Spleen (tissue), 11 donors: ENCODE results near the gene GABBR2. TPM values are rescaled to one million over a fixed set of nuclear protein-coding genes. Genes with fewer than 3 reads are reported as not detected.

Experiments
- DNase-seq: peaks from one replicate; pipeline ENCODE4 v3.0.0-alpha.2; 2020
- H3K27ac ChIP-seq, 8 donors: fragments of 200-600 bp; sonication (generic) in 7 of 8; 1 replicate in 4 of 8; 2 replicates in 4 of 8; pipeline versions ENCODE4 v1.5.0 to v1.8.0; 2016 to 2021; ENCODE audit warnings: inconsistent platforms in 4 of 8, mild to moderate bottlenecking in 4 of 8, moderate library complexity in 1 of 8
- H3K27me3 ChIP-seq, 7 donors: fragments of 200-600 bp; sonication (generic) in 6 of 7; replicated peaks in 1 of 7; 1 replicate in 4 of 7; 2 replicates in 3 of 7; pipeline versions ENCODE4 v1.5.0 to v1.8.0; 2016 to 2021; ENCODE audit warnings: inconsistent platforms in 3 of 7, mild to moderate bottlenecking in 1 of 7
- H3K36me3 ChIP-seq, 6 donors: fragments of 200-600 bp; sonication (generic) in 5 of 6; 1 replicate in 4 of 6; 2 replicates in 2 of 6; pipeline versions ENCODE4 v1.5.0 to v1.8.0; 2016 to 2021; ENCODE audit warnings: inconsistent platforms in 2 of 6
- H3K4me1 ChIP-seq, 6 donors: fragments of 200-600 bp; sonication (generic) in 5 of 6; 1 replicate in 3 of 6; 2 replicates in 3 of 6; pipeline versions ENCODE4 v1.5.0 to v1.8.0; 2016 to 2021; ENCODE audit warnings: inconsistent platforms in 3 of 6
- H3K4me3 ChIP-seq, 8 donors: fragments of 200-600 bp; sonication (generic) in 7 of 8; 1 replicate in 4 of 8; 2 replicates in 4 of 8; pipeline versions ENCODE4 v1.5.0 to v1.8.0; 2016 to 2021; ENCODE audit warnings: inconsistent platforms in 4 of 8, mild to moderate bottlenecking in 4 of 8, moderate library complexity in 2 of 8
- H3K9me3 ChIP-seq, 8 donors: fragments of 200-600 bp; sonication (generic) in 7 of 8; 1 replicate in 4 of 8; 2 replicates in 4 of 8; pipeline versions ENCODE4 v1.5.0 to v1.8.0; 2016 to 2021; ENCODE audit warnings: inconsistent platforms in 4 of 8
- POLR2A ChIP-seq, 3 donors: fragments of 450-650 bp; IDR thresholded peaks; one replicate each; pipeline ENCODE4 v1.5.1; 2017; ENCODE audit warnings: antibody characterized with exemption in 3 of 3, mild to moderate bottlenecking in 1 of 3
- POLR2AphosphoS5 ChIP-seq, 3 donors: sonication (generic); formaldehyde crosslinking; IDR thresholded peaks; one replicate each; pipeline ENCODE4 v1.5.1; 2017; ENCODE audit warnings: antibody characterized with exemption in 3 of 3
- WGBS, 5 donors: extraction: QIAGEN DNeasy Blood & Tissue Kit in 3 of 5; methylation state at CpG; one replicate each; pipeline versions ENCODE4 v1.1.5 to v1.1.7; 2013 to 2018; 5-methylcytosine and 5-hydroxymethylcytosine counted together
- intact Hi-C: fragments of 100-400 bp; cut with DNase I; formaldehyde crosslinking; loops from one replicate; pipeline ENCODE4 v1.15.0; 2023; ENCODE audit warnings: low total_unique reads
- polyA plus RNA-seq, 3 donors: library from polyadenylated mRNA; stranded (reverse); fragments of 200-250 nt; gene quantifications; one replicate each; pipeline ENCODE4 v1.2.1, GENCODE V29; 2013
- total RNA-seq, 7 donors: library from RNA; depleted of rRNA in 3 of 7; stranded (reverse); fragments of >200 nt in 3 of 7; fragmentation: NEBNext Ultra II Directional in 4 of 7; extraction: Animal tissue kit (Norgen Biotek cat#: 25700) in 4 of 7; gene quantifications; one replicate each; pipeline versions ENCODE4 v1.1.0 to v1.2.1, GENCODE V29; 2016 to 2021
- TF ChIP-seq, protein P1 (sequence below), 11 experiments: fragments of 200-600 bp in 7 of 11; fragments of 450-650 bp in 4 of 11; sonication (generic) in 4 of 11; IDR thresholded peaks in 8 of 11; conservative IDR thresholded peaks in 3 of 11; 1 replicate in 7 of 11; 2 replicates in 4 of 11; pipeline versions ENCODE4 v1.4.0 to v1.8.0; 2016 to 2021; ENCODE audit warnings: antibody characterized with exemption in 11 of 11, inconsistent platforms in 4 of 11, mild to moderate bottlenecking in 1 of 11
- donor health status: healthy with polysubstance abuse.
- donor health status: DM: no; HTN: no; CAD: no; lungs with moderate emphysema.
- donor health status: DM: no; HTN: no; CAD: no.
- donor health status: Bipolar disorder and iron deficiency.
- donor health status: healthy.
- donor health status: DM: no; HTN: no; CAD: no.
- donor health status: DM: yes; HTN: yes; CAD: no.

Gene GABBR2
- total and polyA plus RNA-seq, 10 donors, result 0.03 to 0.32 (median 0.07) TPM; not detected in 7

DNA sequence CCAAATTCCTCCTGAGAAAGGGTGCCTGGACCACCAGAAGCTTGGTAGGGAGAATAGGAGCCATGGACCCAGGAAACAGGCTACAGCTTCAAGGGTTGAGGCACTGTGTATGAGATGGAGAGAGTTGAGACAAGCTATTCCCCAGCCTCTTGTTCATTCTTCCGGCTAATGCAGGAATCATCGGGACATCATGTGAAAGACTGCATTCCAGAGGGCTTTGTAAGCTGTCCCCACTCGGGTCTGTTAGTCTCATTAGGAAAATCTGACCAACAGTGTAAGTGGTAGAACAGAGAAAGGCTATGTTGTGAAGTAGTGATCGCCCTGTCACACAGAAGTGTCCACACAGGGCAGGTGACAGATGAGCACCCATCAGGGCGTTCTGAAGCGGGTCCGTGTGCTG is 81.4 kb downstream of the GABBR2 start:
- H3K4me3 ChIP-seq, result no peak overlapping the region
- no peaks in the 10 kb centered on the region for H3K9me3 ChIP-seq
- 86 to 90% (median 87%) methylated on average over 7 of the region's 7 CpGs for WGBS, 5 donors
- intact Hi-C loops, result no loop called here
- DNase-seq, result peak; percentile 40
- TF ChIP-seq, protein P1, sequence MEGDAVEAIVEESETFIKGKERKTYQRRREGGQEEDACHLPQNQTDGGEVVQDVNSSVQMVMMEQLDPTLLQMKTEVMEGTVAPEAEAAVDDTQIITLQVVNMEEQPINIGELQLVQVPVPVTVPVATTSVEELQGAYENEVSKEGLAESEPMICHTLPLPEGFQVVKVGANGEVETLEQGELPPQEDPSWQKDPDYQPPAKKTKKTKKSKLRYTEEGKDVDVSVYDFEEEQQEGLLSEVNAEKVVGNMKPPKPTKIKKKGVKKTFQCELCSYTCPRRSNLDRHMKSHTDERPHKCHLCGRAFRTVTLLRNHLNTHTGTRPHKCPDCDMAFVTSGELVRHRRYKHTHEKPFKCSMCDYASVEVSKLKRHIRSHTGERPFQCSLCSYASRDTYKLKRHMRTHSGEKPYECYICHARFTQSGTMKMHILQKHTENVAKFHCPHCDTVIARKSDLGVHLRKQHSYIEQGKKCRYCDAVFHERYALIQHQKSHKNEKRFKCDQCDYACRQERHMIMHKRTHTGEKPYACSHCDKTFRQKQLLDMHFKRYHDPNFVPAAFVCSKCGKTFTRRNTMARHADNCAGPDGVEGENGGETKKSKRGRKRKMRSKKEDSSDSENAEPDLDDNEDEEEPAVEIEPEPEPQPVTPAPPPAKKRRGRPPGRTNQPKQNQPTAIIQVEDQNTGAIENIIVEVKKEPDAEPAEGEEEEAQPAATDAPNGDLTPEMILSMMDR (IDR thresholded peaks at IDR 0.05 in 8 of 11, conservative IDR thresholded peaks at IDR 0.05 in 3 of 11), result no peak
- no peak for TF ChIP-seq POLR2AphosphoS5 (IDR thresholded peaks at IDR 0.05)
- no peak overlapping the region for H3K27ac ChIP-seq
- no peaks in the 10 kb centered on the region for H3K36me3 ChIP-seq
- peaks cover 0 to 51% (median 7%) of the 10 kb centered on the region in 7 donors for H3K27me3 ChIP-seq
- no peaks in the 10 kb centered on the region for H3K4me1 ChIP-seq

DNA sequence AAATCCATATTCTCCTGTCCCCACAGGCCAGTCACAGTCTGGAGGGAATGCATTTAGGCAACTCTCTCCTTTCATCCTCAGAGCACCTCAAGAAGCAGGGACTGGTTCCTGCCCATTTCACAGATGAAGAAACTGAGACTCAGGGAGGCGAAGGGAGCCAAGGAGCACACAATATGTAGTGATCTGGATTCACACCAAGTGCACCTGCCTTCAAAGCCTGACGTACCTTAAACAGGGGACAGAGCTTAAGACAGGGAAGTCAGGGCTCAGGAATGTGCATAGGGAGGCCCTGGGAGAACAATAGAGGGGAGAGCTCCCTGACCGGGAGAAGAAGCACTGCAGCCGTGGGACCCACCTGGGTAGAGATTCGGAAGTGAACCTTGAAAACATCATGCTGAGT is 83.0 kb downstream of the GABBR2 start:
- Histone ChIP-seq H3K4me3 (no peak overlapping the region), H3K9me3 (no peaks in the 10 kb centered on the region), H3K27ac (no peak overlapping the region), H3K36me3 (no peaks in the 10 kb centered on the region), H3K27me3 (peaks cover 0 to 56% (median 7%) of the 10 kb centered on the region in 7 donors), H3K4me1 (no peaks in the 10 kb centered on the region)
- intact Hi-C loops, result no loop called here
- WGBS, 5 donors, result 70 to 75% (median 71%) methylated on average over 5 of the region's 5 CpGs
- peak; percentile 16 for DNase-seq
- TF ChIP-seq POLR2AphosphoS5 (IDR thresholded peaks at IDR 0.05) (no peak), POLR2A (IDR thresholded peaks at IDR 0.05) (no peak)
- TF ChIP-seq, protein P1 (IDR thresholded peaks at IDR 0.05 in 8 of 11, conservative IDR thresholded peaks at IDR 0.05 in 3 of 11), result no peak

DNA sequence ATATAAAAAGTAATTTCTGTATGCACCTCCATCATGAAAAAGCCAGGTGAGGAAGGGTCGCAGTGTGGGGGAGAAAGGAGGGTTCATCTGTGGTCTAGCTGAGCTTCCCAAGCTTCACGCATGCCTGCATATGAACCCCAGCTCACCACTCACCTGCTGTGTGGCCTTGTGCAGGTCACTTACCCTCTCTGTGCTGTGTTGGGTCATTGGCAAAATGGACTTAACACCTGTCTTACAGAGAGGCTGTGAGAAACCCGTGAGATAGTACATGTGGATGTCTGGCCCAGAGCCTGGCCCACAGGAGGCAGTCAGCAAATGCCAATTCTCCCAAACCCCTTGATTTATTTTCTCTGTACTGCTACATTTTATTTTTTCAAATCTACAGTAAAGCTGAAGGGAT is 88.9 kb downstream of the GABBR2 start:
- DNase-seq, result peak; percentile 22
- Histone ChIP-seq H3K4me3 (no peak overlapping the region), H3K36me3 (no peaks in the 10 kb centered on the region), H3K4me1 (no peaks in the 10 kb centered on the region), H3K9me3 (no peaks in the 10 kb centered on the region), H3K27me3 (peaks cover 0 to 41% (median 0%) of the 10 kb centered on the region in 7 donors), H3K27ac (no peak overlapping the region)
- TF ChIP-seq, protein P1 (IDR thresholded peaks at IDR 0.05 in 8 of 11, conservative IDR thresholded peaks at IDR 0.05 in 3 of 11), result no peak
- TF ChIP-seq POLR2AphosphoS5 (IDR thresholded peaks at IDR 0.05) (no peak), POLR2A (IDR thresholded peaks at IDR 0.05) (no peak)
- intact Hi-C loops, result no loop called here
- WGBS, 5 donors, result 73 to 93% (median 80%) methylated on average over 3 of the region's 3 CpGs

DNA sequence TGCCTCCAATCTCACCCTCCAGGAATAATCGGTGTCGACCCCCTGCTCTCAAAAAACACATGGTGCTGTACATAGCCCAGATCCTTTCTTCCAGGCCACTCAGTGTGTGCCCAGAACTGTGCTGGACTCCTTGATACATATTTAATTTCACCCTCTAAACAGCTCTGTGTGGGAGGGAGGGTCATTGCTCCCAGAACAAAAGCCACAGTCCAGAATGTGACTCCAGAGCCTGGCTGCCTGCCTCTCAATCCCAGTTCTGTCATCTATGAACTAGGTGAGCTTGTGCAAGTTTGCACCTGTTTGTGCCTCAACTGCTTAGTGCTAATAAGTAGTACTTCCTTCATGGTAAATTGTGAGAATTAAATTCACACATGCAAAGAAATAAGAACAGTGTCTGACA is 93.1 kb downstream of the GABBR2 start:
- no peak for DNase-seq
- H3K4me1 ChIP-seq, result no peaks in the 10 kb centered on the region
- no peaks in the 10 kb centered on the region for H3K9me3 ChIP-seq
- intact Hi-C loops, result no loop called here
- H3K36me3 ChIP-seq, result no peaks in the 10 kb centered on the region
- H3K27ac ChIP-seq, result no peak overlapping the region
- H3K4me3 ChIP-seq, result no peak overlapping the region
- TF ChIP-seq POLR2A (IDR thresholded peaks at IDR 0.05), result no peak
- TF ChIP-seq, protein P1 (IDR thresholded peaks at IDR 0.05 in 8 of 11, conservative IDR thresholded peaks at IDR 0.05 in 3 of 11), result no peak
- TF ChIP-seq POLR2AphosphoS5 (IDR thresholded peaks at IDR 0.05), result no peak
- WGBS, 5 donors, result 67 to 88% (median 73%) methylated on average over 2 of the region's 2 CpGs
- peaks cover 0 to 20% (median 0%) of the 10 kb centered on the region in 7 donors for H3K27me3 ChIP-seq
